Transverse colon (tissue), 4 donors: ENCODE results near the gene PCDHGA1.

Source experiments
- POLR2A ChIP-seq: fragments of 450-650 bp; IDR thresholded peaks from one replicate; pipeline ENCODE4 v1.6.1; 2016; ENCODE audit warnings: antibody characterized with exemption, mild to moderate bottlenecking, moderate library complexity
- POLR2AphosphoS5 ChIP-seq, 3 donors: sonication (generic); formaldehyde crosslinking; IDR thresholded peaks; one replicate each; pipeline ENCODE4 v1.6.1; 2016; ENCODE audit warnings: antibody characterized with exemption in 3 of 3
- TF ChIP-seq, protein P1 (sequence below), 5 experiments: fragments of 200-600 bp in 3 of 5; fragments of 450-650 bp in 2 of 5; sonication (generic) in 3 of 5; IDR thresholded peaks; 1 replicate in 2 of 5; 2 replicates in 3 of 5; pipeline ENCODE4 v1.5.1; 2016 to 2017; ENCODE audit warnings: antibody characterized with exemption in 5 of 5, inconsistent platforms in 3 of 5, mild to moderate bottlenecking in 2 of 5, moderate library complexity in 1 of 5

DNA sequence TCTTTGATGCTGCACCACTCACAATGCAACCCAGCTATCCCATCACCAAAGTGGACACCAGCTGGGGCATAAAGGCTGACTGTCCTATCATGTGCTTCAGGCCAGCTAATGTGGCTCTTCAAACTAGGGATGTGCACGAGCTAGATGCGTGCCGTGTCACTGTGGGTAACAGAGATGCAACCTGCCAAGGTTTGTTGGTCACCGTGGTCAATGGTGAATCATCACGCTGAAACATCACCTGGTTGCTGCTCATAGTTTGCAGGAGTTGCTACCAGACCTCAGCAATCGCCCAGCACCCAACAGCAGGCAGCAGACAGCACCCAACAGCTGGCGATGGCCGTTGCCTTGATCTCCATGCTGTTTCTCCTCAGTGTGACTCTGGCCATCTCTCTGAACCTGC lies 2.1 kb upstream of the PCDHGA1 start:
- TF ChIP-seq, protein P1, sequence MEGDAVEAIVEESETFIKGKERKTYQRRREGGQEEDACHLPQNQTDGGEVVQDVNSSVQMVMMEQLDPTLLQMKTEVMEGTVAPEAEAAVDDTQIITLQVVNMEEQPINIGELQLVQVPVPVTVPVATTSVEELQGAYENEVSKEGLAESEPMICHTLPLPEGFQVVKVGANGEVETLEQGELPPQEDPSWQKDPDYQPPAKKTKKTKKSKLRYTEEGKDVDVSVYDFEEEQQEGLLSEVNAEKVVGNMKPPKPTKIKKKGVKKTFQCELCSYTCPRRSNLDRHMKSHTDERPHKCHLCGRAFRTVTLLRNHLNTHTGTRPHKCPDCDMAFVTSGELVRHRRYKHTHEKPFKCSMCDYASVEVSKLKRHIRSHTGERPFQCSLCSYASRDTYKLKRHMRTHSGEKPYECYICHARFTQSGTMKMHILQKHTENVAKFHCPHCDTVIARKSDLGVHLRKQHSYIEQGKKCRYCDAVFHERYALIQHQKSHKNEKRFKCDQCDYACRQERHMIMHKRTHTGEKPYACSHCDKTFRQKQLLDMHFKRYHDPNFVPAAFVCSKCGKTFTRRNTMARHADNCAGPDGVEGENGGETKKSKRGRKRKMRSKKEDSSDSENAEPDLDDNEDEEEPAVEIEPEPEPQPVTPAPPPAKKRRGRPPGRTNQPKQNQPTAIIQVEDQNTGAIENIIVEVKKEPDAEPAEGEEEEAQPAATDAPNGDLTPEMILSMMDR (IDR thresholded peaks at IDR 0.05): no peak
- TF ChIP-seq POLR2AphosphoS5 (IDR thresholded peaks at IDR 0.05) (no peak), POLR2A (no peak)
